Neural progenitor cell (in vitro differentiated cells): ENCODE results near the gene NEGR1. TPM values are rescaled to one million over a fixed set of nuclear protein-coding genes. Genes with fewer than 3 reads are reported as not detected.

Experiments
- DNase-seq: peaks from one replicate; pipeline ENCODE4 v3.0.0-alpha.2; 2016; ENCODE audit warnings: low spot score
- H2AFZ ChIP-seq: fragments of 200-600 bp; sonication (generic); replicated peaks from 2 replicates; pipeline ENCODE4 v1.6.1; 2016; ENCODE audit warnings: antibody characterized with exemption
- H3F3A ChIP-seq: fragments of 200-600 bp; sonication (generic); 2 replicates; pipeline ENCODE4 v1.6.1; 2016; ENCODE audit warnings: antibody characterized with exemption, low read depth
- H3K27ac ChIP-seq: fragments of 200-600 bp; sonication (generic); 2 replicates; pipeline ENCODE4 v1.5.1; 2016; ENCODE audit warnings: mild to moderate bottlenecking
- H3K27me3 ChIP-seq: fragments of 200-600 bp; sonication (generic); 2 replicates; pipeline ENCODE4 v1.6.1; 2016; ENCODE audit warnings: mild to moderate bottlenecking, moderate library complexity
- H3K36me3 ChIP-seq: fragments of 200-600 bp; sonication (generic); 2 replicates; pipeline ENCODE4 v1.5.1; 2016
- H3K4me1 ChIP-seq: fragments of 200-600 bp; sonication (generic); 2 replicates; pipeline ENCODE4 v1.6.1; 2016; ENCODE audit warnings: mixed run types
- H3K4me2 ChIP-seq: fragments of 200-600 bp; sonication (generic); 2 replicates; pipeline ENCODE4 v1.6.1; 2016
- H3K4me3 ChIP-seq: fragments of 200-600 bp; sonication (generic); 2 replicates; pipeline ENCODE4 v1.5.1; 2016
- H3K79me2 ChIP-seq: fragments of 200-600 bp; sonication (generic); 2 replicates; pipeline ENCODE4 v1.6.1; 2016; ENCODE audit warnings: low read depth
- H3K9ac ChIP-seq: fragments of 200-600 bp; sonication (generic); 2 replicates; pipeline ENCODE4 v1.6.1; 2016
- H3K9me3 ChIP-seq: fragments of 200-600 bp; sonication (generic); 2 replicates; pipeline ENCODE4 v1.5.1; 2016; ENCODE audit warnings: low read depth
- H4K20me1 ChIP-seq: fragments of 200-600 bp; sonication (generic); 2 replicates; pipeline ENCODE4 v1.6.1; 2016; ENCODE audit warnings: low read depth
- H3K27ac Mint-ChIP-seq: 3 replicates; pipeline ENCODE4 v1.8.0; 2021; ENCODE audit warnings: mixed read lengths
- H3K27me3 Mint-ChIP-seq: 2 replicates; pipeline ENCODE4 v1.8.0; 2022; ENCODE audit warnings: low read depth, mild to moderate bottlenecking, inconsistent platforms, moderate library complexity, mixed read lengths; ENCODE audit not compliant: insufficient read depth
- H3K36me3 Mint-ChIP-seq: 3 replicates; pipeline ENCODE4 v1.8.0; 2021; ENCODE audit warnings: mixed read lengths
- H3K4me1 Mint-ChIP-seq: 3 replicates; pipeline ENCODE4 v1.8.0; 2021; ENCODE audit warnings: mixed read lengths
- H3K4me3 Mint-ChIP-seq: 3 replicates; pipeline ENCODE4 v1.8.0; 2021; ENCODE audit warnings: mild to moderate bottlenecking, moderate library complexity, mixed read lengths
- H3K9me3 Mint-ChIP-seq: 3 replicates; pipeline ENCODE4 v1.8.0; 2020; ENCODE audit warnings: mixed read lengths
- CTCF ChIP-seq: fragments of 200-600 bp; sonication (generic); IDR thresholded peaks from 2 replicates; pipeline ENCODE4 v1.5.1; 2017; ENCODE audit warnings: antibody characterized with exemption, mild to moderate bottlenecking
- EZH2 ChIP-seq: fragments of 200-600 bp; sonication (generic); IDR thresholded peaks from 2 replicates; pipeline ENCODE4 v1.6.1; 2017; ENCODE audit warnings: antibody characterized with exemption, mild to moderate bottlenecking, moderate library complexity
- EZH2phosphoT487 ChIP-seq: fragments of 200-600 bp; sonication (generic); IDR thresholded peaks from 2 replicates; pipeline ENCODE4 v1.6.1; 2017; ENCODE audit warnings: antibody characterized with exemption
- total RNA-seq: library from RNA; depleted of rRNA; stranded (reverse); fragments of >200 nt; gene quantifications from 2 replicates; pipeline ENCODE4 v1.2.3, GENCODE V29; 2015; ENCODE audit warnings: low replicate concordance

Gene NEGR1
- total RNA-seq, 1 donor from 2014 or later = 0.62 TPM

GRCh38 chr1:72050551-72050950 is 231.8 kb downstream of the NEGR1 start:
- no peaks in the 10 kb centered on the region for H3K27me3 Mint-ChIP-seq
- no peak for DNase-seq
- Histone ChIP-seq H4K20me1 (no peaks in the 10 kb centered on the region), H3K4me3 (no peak overlapping the region), H3K4me1 (no peaks in the 10 kb centered on the region), H3K9ac (no peak overlapping the region), H3K79me2 (no peaks in the 10 kb centered on the region), H2AFZ (no peak overlapping the region), H3F3A (no peaks in the 10 kb centered on the region), H3K9me3 (no peaks in the 10 kb centered on the region), H3K27ac (no peak overlapping the region), H3K27me3 (no peaks in the 10 kb centered on the region), H3K36me3 (no peaks in the 10 kb centered on the region), H3K4me2 (no peak overlapping the region)
- H3K9me3 Mint-ChIP-seq = no peaks in the 10 kb centered on the region
- no peak overlapping the region for H3K4me3 Mint-ChIP-seq
- no peaks in the 10 kb centered on the region for H3K36me3 Mint-ChIP-seq
- H3K27ac Mint-ChIP-seq = no peak overlapping the region
- TF ChIP-seq EZH2 (no peak), CTCF (no peak), EZH2phosphoT487 (no peak)
- no peaks in the 10 kb centered on the region for H3K4me1 Mint-ChIP-seq

- Histone ChIP-seq H2AFZ (no peak overlapping the region), H3K79me2 (no peaks in the 10 kb centered on the region), H3K9ac (no peak overlapping the region), H3K4me2 (no peak overlapping the region), H3K27ac (no peak overlapping the region), H4K20me1 (no peaks in the 10 kb centered on the region), H3F3A (peaks cover 4% of the 10 kb centered on the region), H3K36me3 (no peaks in the 10 kb centered on the region), H3K4me3 (no peak overlapping the region), H3K9me3 (no peaks in the 10 kb centered on the region), H3K4me1 (no peaks in the 10 kb centered on the region), H3K27me3 (no peaks in the 10 kb centered on the region)
- TF ChIP-seq CTCF (peak; percentile 77), EZH2phosphoT487 (no peak)
- peak; percentile 71 for DNase-seq
- Mint-ChIP-seq H3K4me3 (no peak overlapping the region), H3K27me3 (no peaks in the 10 kb centered on the region), H3K27ac (no peak overlapping the region), H3K4me1 (no peaks in the 10 kb centered on the region), H3K36me3 (no peaks in the 10 kb centered on the region), H3K9me3 (no peaks in the 10 kb centered on the region)
Measured at GRCh38 chr1:72037745-72038343, 244.5 kb downstream of the NEGR1 start.

GRCh38 chr1:72034827-72035226 is 247.5 kb downstream of the NEGR1 start:
- no peak overlapping the region for H3K9ac ChIP-seq
- H3K27ac ChIP-seq = peak overlapping the region; percentile 49
- H3K4me2 ChIP-seq = no peak overlapping the region
- no peaks in the 10 kb centered on the region for H3K4me1 ChIP-seq
- no peaks in the 10 kb centered on the region for H3K27me3 ChIP-seq
- no peak for DNase-seq
- H2AFZ ChIP-seq = peak overlapping the region; percentile 52
- TF ChIP-seq EZH2 (no peak), CTCF (no peak), EZH2phosphoT487 (no peak)
- peaks cover 4% of the 10 kb centered on the region for H3F3A ChIP-seq
- no peak overlapping the region for H3K27ac Mint-ChIP-seq
- H3K4me3 ChIP-seq = no peak overlapping the region
- no peaks in the 10 kb centered on the region for H3K36me3 Mint-ChIP-seq
- H3K36me3 ChIP-seq = no peaks in the 10 kb centered on the region
- no peaks in the 10 kb centered on the region for H3K27me3 Mint-ChIP-seq
- no peaks in the 10 kb centered on the region for H3K79me2 ChIP-seq
- no peaks in the 10 kb centered on the region for H3K4me1 Mint-ChIP-seq
- H3K9me3 Mint-ChIP-seq = no peaks in the 10 kb centered on the region
- H3K4me3 Mint-ChIP-seq = no peak overlapping the region
- H3K9me3 ChIP-seq = no peaks in the 10 kb centered on the region
- H4K20me1 ChIP-seq = no peaks in the 10 kb centered on the region
